Smooth muscle cell (in vitro differentiated cells): Measurements from ENCODE around the gene DIAPH2. TPM values are rescaled to one million over a fixed set of nuclear protein-coding genes. Genes with fewer than 3 reads are reported as not detected.
A peak's percentile ranks its signal among the peaks of the same experiment; 100 is the strongest.

ENCODE experiments used
- DNase-seq: peaks from one replicate; lab custom pipeline; 2025; ENCODE audit not compliant: unreplicated experiment; lab: John Stamatoyannopoulos, UW
- H2AFZ ChIP-seq: fragments of 200-600 bp; sonication (generic); 2 replicates; pipeline ENCODE4 v1.6.0; 2016; ENCODE audit warnings: antibody characterized with exemption, low read depth, mild to moderate bottlenecking
- H3F3A ChIP-seq: fragments of 200-600 bp; sonication (generic); 2 replicates; pipeline ENCODE4 v1.6.0; 2017; ENCODE audit warnings: antibody characterized with exemption, low read depth
- H3K27ac ChIP-seq: fragments of 200-600 bp; sonication (generic); 2 replicates; pipeline ENCODE4 v1.5.1; 2016; ENCODE audit warnings: low read depth, mild to moderate bottlenecking
- H3K27me3 ChIP-seq: fragments of 200-600 bp; sonication (generic); 2 replicates; pipeline ENCODE4 v1.6.1; 2016; ENCODE audit warnings: low read depth, mild to moderate bottlenecking
- H3K36me3 ChIP-seq: fragments of 200-600 bp; sonication (generic); 2 replicates; pipeline ENCODE4 v1.5.1; 2016; ENCODE audit warnings: low read depth
- H3K4me1 ChIP-seq: fragments of 200-600 bp; sonication (generic); 2 replicates; pipeline ENCODE4 v1.5.1; 2016; ENCODE audit warnings: low read depth
- H3K4me2 ChIP-seq: fragments of 200-600 bp; sonication (generic); 2 replicates; pipeline ENCODE4 v1.6.0; 2016; ENCODE audit warnings: mild to moderate bottlenecking
- H3K4me3 ChIP-seq: fragments of 200-600 bp; sonication (generic); 2 replicates; pipeline ENCODE4 v1.5.1; 2016; ENCODE audit warnings: mild to moderate bottlenecking
- H3K79me2 ChIP-seq: fragments of 200-600 bp; sonication (generic); 2 replicates; pipeline ENCODE4 v1.6.0; 2016; ENCODE audit warnings: low read depth, mild to moderate bottlenecking
- H3K9ac ChIP-seq: fragments of 200-600 bp; sonication (generic); 2 replicates; pipeline ENCODE4 v1.6.0; 2016; ENCODE audit warnings: low read depth
- H3K9me3 ChIP-seq: fragments of 200-600 bp; sonication (generic); replicated peaks from 2 replicates; pipeline ENCODE4 v1.5.1; 2016; ENCODE audit warnings: low read depth
- H4K20me1 ChIP-seq: fragments of 200-600 bp; sonication (generic); 2 replicates; pipeline ENCODE4 v1.6.0; 2016; ENCODE audit warnings: low read depth
- CTCF ChIP-seq: fragments of 200-600 bp; sonication (generic); IDR thresholded peaks from 2 replicates; pipeline ENCODE4 v1.5.1; 2017; ENCODE audit warnings: borderline replicate concordance, mild to moderate bottlenecking, antibody characterized with exemption; ENCODE audit not compliant: insufficient read depth, poor library complexity, severe bottlenecking
- WGBS: methylation state at CpG from one replicate; pipeline ENCODE4 v1.1.7; 2016; ENCODE audit warnings: low lambda C conversion rate; 5-methylcytosine and 5-hydroxymethylcytosine counted together
- polyA plus RNA-seq: library from polyadenylated mRNA; unstranded; fragments of >200 nt; fragmentation: Nextera tagmentation; extraction: Ambion mirVana; gene quantifications from 2 replicates; pipeline ENCODE4 v1.2.1, GENCODE V29; 2016
- total RNA-seq: library from RNA; depleted of rRNA; stranded (reverse); fragments of >200 nt; gene quantifications from 2 replicates; pipeline ENCODE4 v1.2.3, GENCODE V29; 2014

The DIAPH2 gene
- total and polyA plus RNA-seq, 2 experiments from 2014 or later, result 12.8 to 19.9 TPM

GRCh38 chrX:96978906-96979305 lies 294.3 kb downstream of the DIAPH2 start:
- no peaks in the 10 kb centered on the region for H3K9me3 ChIP-seq
- no peaks in the 10 kb centered on the region for H3K4me1 ChIP-seq
- H3K27ac ChIP-seq, result no peak overlapping the region
- H3F3A ChIP-seq, result no peaks in the 10 kb centered on the region
- 80% methylated on average over 1 of the region's 1 CpG for WGBS
- no peaks in the 10 kb centered on the region for H4K20me1 ChIP-seq
- no peak for DNase-seq
- no peak overlapping the region for H2AFZ ChIP-seq
- no peak overlapping the region for H3K4me3 ChIP-seq
- no peaks in the 10 kb centered on the region for H3K36me3 ChIP-seq
- TF ChIP-seq CTCF, result no peak
- H3K27me3 ChIP-seq, result no peaks in the 10 kb centered on the region
- no peak overlapping the region for H3K4me2 ChIP-seq
- no peak overlapping the region for H3K9ac ChIP-seq
- H3K79me2 ChIP-seq, result no peaks in the 10 kb centered on the region

GRCh38 chrX:96979766-96980165 lies 295.1 kb downstream of the DIAPH2 start:
- Histone ChIP-seq H3F3A (no peaks in the 10 kb centered on the region), H3K4me1 (no peaks in the 10 kb centered on the region), H3K36me3 (no peaks in the 10 kb centered on the region), H2AFZ (no peak overlapping the region), H3K9ac (no peak overlapping the region), H3K4me2 (no peak overlapping the region), H4K20me1 (no peaks in the 10 kb centered on the region), H3K27me3 (no peaks in the 10 kb centered on the region), H3K4me3 (no peak overlapping the region), H3K27ac (no peak overlapping the region), H3K9me3 (no peaks in the 10 kb centered on the region), H3K79me2 (no peaks in the 10 kb centered on the region)
- 79% methylated on average over 5 of the region's 5 CpGs for WGBS
- TF ChIP-seq CTCF, result no peak
- DNase-seq, result no peak

GRCh38 chrX:96982161-96982560 lies 297.5 kb downstream of the DIAPH2 start:
- no peak overlapping the region for H3K9ac ChIP-seq
- H3K79me2 ChIP-seq, result no peaks in the 10 kb centered on the region
- no peak overlapping the region for H2AFZ ChIP-seq
- no peaks in the 10 kb centered on the region for H3K27me3 ChIP-seq
- WGBS, result 21% methylated on average over 1 of the region's 1 CpG
- DNase-seq, result no peak
- no peak for TF ChIP-seq CTCF
- no peaks in the 10 kb centered on the region for H4K20me1 ChIP-seq
- no peaks in the 10 kb centered on the region for H3K9me3 ChIP-seq
- no peaks in the 10 kb centered on the region for H3F3A ChIP-seq
- H3K36me3 ChIP-seq, result no peaks in the 10 kb centered on the region
- H3K4me2 ChIP-seq, result no peak overlapping the region
- H3K27ac ChIP-seq, result no peak overlapping the region
- no peak overlapping the region for H3K4me3 ChIP-seq
- H3K4me1 ChIP-seq, result no peaks in the 10 kb centered on the region

GRCh38 chrX:96984538-96984937 lies 299.9 kb downstream of the DIAPH2 start:
- H3K9ac ChIP-seq, result no peak overlapping the region
- WGBS, result 36% methylated on average over 3 of the region's 3 CpGs
- no peaks in the 10 kb centered on the region for H4K20me1 ChIP-seq
- no peak for TF ChIP-seq CTCF
- no peaks in the 10 kb centered on the region for H3K27me3 ChIP-seq
- DNase-seq, result no peak
- no peaks in the 10 kb centered on the region for H3K36me3 ChIP-seq
- H3K4me3 ChIP-seq, result no peak overlapping the region
- peak overlapping the region; percentile 44 for H3K27ac ChIP-seq
- no peaks in the 10 kb centered on the region for H3K79me2 ChIP-seq
- H3K4me1 ChIP-seq, result no peaks in the 10 kb centered on the region
- H3K4me2 ChIP-seq, result peak overlapping the region; percentile 51
- H2AFZ ChIP-seq, result no peak overlapping the region
- H3K9me3 ChIP-seq, result no peaks in the 10 kb centered on the region
- H3F3A ChIP-seq, result no peaks in the 10 kb centered on the region
